SU-DHL-6 (cell line): ENCODE results near the gene OGDH.

ENCODE experiments used
- EZH2phosphoT487 ChIP-seq: fragments of 200-600 bp; sonication (generic), shearing (Covaris generic); conservative IDR thresholded peaks from 2 replicates; pipeline ENCODE4 v1.6.1; 2018; ENCODE audit warnings: mild to moderate bottlenecking, antibody characterized with exemption, low read length, moderate library complexity, mixed read lengths
- TF ChIP-seq, protein P1 (sequence below): fragments of 200-600 bp; sonication (generic); IDR thresholded peaks from one replicate; pipeline ENCODE4 v1.5.1; 2017; ENCODE audit warnings: antibody characterized with exemption, mild to moderate bottlenecking, low read length, moderate library complexity; ENCODE audit not compliant: insufficient read depth, poor library complexity, severe bottlenecking

DNA sequence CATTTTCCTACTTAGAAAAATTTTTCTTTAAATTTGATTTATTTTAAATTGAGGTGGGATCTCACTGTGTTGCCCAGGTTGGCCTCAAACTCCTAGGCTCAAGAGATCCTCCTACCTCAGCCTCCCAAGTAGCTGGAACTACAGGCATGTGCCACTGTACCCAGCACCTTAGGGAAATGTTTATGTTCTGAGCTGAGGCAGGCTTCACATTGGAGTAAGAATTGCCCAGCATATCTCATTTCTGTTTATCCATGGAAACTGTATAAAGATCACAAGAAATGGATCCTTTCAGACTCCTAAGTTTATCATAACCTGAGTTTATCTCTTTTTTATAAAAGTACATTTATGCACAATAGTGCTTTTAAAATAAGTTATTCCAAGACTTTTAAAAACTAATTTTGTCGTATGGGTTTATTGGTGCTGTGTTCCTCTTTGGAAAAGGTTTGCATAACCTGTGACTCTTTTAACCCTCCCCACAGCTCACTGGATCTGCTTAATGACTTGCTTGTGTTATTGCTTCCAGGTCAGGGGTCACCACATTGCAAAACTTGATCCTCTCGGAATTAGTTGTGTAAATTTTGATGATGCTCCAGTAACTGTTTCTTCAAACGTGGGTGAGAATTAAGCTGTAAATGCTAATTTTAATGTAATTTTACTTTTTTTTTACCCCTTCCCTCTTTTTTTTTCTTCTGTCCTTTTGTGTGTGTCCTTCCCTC, 40.7 kb downstream of the OGDH start:
- TF ChIP-seq, protein P1, sequence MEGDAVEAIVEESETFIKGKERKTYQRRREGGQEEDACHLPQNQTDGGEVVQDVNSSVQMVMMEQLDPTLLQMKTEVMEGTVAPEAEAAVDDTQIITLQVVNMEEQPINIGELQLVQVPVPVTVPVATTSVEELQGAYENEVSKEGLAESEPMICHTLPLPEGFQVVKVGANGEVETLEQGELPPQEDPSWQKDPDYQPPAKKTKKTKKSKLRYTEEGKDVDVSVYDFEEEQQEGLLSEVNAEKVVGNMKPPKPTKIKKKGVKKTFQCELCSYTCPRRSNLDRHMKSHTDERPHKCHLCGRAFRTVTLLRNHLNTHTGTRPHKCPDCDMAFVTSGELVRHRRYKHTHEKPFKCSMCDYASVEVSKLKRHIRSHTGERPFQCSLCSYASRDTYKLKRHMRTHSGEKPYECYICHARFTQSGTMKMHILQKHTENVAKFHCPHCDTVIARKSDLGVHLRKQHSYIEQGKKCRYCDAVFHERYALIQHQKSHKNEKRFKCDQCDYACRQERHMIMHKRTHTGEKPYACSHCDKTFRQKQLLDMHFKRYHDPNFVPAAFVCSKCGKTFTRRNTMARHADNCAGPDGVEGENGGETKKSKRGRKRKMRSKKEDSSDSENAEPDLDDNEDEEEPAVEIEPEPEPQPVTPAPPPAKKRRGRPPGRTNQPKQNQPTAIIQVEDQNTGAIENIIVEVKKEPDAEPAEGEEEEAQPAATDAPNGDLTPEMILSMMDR: no peak
- TF ChIP-seq EZH2phosphoT487: no peak
